ENCODE measurements around the gene SPATA22.
"Not testable (repeated sequence)": the region's sequence is repeated elsewhere in the genome, so short reads cannot be mapped to it uniquely, and the experiment has no call there.

SPATA22 gene

GRCh38 chr17:3472137-3472536, 518 bp upstream of the SPATA22 start:
- no peak for DNase-seq

- no peak for DNase-seq
These were observed 2.1 kb downstream of the SPATA22 start for GRCh38 chr17:3469529-3469928.

- not testable (repeated sequence) for DNase-seq
These were observed 5.3 kb downstream of the SPATA22 start for GRCh38 chr17:3466355-3466754.

GRCh38 chr17:3448059-3448665, 23.5 kb downstream of the SPATA22 start:
- DNase-seq = no peak

GRCh38 chr17:3447625-3448024, 24.0 kb downstream of the SPATA22 start:
- DNase-seq = no peak

GRCh38 chr17:3440451-3440850, 31.2 kb downstream of the SPATA22 start:
- DNase-seq = no peak

- DNase-seq = no peak
These were observed 33.3 kb downstream of the SPATA22 start for GRCh38 chr17:3438368-3438767.

- no peak for DNase-seq
These were observed 37.9 kb downstream of the SPATA22 start, which contains the start of gene OR1E2 for GRCh38 chr17:3433741-3434140. Gene OR1E2, minus strand, starts transcription at chr17:3433841. Its CDS starts 0 bp downstream, at chr17:3433841.

- DNase-seq = peak; percentile 23
These were observed 38.4 kb downstream of the SPATA22 start for GRCh38 chr17:3433215-3433614.

GRCh38 chr17:3418222-3418621, 53.4 kb downstream of the SPATA22 start:
- DNase-seq = no peak

GRCh38 chr17:3415610-3416009, 56.0 kb downstream of the SPATA22 start:
- no peak for DNase-seq

GRCh38 chr17:3412216-3412615, 59.4 kb downstream of the SPATA22 start:
- DNase-seq = not testable (repeated sequence)

- DNase-seq = no peak
These were observed 60.5 kb downstream of the SPATA22 start, which contains the start of gene OR3A3 for GRCh38 chr17:3411070-3411469. Gene OR3A3, plus strand, starts transcription at chr17:3411370.

- DNase-seq = not testable (repeated sequence)
These were observed 67.8 kb downstream of the SPATA22 start for GRCh38 chr17:3403856-3404255.

- DNase-seq = no peak
These were observed 69.8 kb downstream of the SPATA22 start for GRCh38 chr17:3401786-3402185.

- no peak for DNase-seq
These were observed 71.6 kb downstream of the SPATA22 start for GRCh38 chr17:3400055-3400454.

- no peak for DNase-seq
These were observed 73.3 kb downstream of the SPATA22 start, which contains the start of gene OR1E1 for GRCh38 chr17:3398310-3398709. Gene OR1E1, minus strand, starts transcription at chr17:3398410. Its CDS starts 0 bp downstream, at chr17:3398410.

GRCh38 chr17:3397801-3398200, 73.8 kb downstream of the SPATA22 start:
- DNase-seq = not testable (repeated sequence)
